HG03460 (cell line): Measurements from ENCODE around the gene NUTF2.
"Not testable (repeated sequence)": the region's sequence is repeated elsewhere in the genome, so short reads cannot be mapped to it uniquely, and the experiment has no call there.

Experiments
- ATAC-seq: cut with Tn5 transposase; IDR thresholded peaks from one replicate; pipeline ENCODE4 v1.9.1; 2021; ENCODE audit not compliant: unreplicated experiment

NUTF2 gene

GRCh38 chr16:67837190-67837589 is 9.5 kb upstream of the NUTF2 start:
- not testable (repeated sequence) for ATAC-seq

DNA sequence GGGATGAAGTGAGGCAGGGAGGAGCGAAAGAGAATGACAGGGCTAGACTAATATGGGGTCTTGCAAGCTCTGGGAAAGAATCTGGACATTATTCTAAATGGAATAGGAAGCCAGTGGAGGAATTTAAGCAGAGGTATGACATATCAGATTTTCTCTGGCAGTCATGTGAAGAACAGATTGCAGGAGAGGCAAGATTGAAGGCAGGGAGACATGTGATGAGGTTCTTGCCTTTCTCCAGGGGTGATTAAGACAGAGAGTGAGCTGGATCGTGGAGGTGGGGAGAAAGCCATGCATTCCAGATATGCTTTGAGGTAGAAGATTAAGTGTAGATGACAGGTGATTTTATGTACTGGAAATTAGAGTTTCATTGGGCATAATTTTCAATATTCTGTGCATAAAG is 8.9 kb upstream of the NUTF2 start:
- ATAC-seq: no peak

GRCh38 chr16:67841198-67841815 is 5.4 kb upstream of the NUTF2 start:
- ATAC-seq: no peak

GRCh38 chr16:67841816-67842508 is 4.8 kb upstream of the NUTF2 start, which contains the start of gene THAP11:
Gene THAP11 (plus strand): TSS chr16:67842320. CDS start chr16:67842555, 235 bp downstream.
- peak; percentile 41 for ATAC-seq

DNA sequence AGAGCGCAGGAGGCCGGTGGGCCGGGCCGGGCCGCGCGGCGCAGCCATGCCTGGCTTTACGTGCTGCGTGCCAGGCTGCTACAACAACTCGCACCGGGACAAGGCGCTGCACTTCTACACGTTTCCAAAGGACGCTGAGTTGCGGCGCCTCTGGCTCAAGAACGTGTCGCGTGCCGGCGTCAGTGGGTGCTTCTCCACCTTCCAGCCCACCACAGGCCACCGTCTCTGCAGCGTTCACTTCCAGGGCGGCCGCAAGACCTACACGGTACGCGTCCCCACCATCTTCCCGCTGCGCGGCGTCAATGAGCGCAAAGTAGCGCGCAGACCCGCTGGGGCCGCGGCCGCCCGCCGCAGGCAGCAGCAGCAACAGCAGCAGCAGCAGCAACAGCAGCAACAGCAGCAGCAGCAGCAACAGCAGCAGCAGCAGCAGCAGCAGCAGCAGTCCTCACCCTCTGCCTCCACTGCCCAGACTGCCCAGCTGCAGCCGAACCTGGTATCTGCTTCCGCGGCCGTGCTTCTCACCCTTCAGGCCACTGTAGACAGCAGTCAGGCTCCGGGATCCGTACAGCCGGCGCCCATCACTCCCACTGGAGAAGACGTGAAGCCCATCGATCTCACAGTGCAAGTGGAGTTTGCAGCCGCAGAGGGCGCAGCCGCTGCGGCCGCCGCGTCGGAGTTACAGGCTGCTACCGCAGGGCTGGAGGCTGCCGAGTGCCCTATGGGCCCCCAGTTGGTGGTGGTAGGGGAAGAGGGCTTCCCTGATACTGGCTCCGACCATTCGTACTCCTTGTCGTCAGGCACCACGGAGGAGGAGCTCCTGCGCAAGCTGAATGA is 4.0 kb upstream of the NUTF2 start:
- ATAC-seq: peak; percentile 17

GRCh38 chr16:67843343-67843765 is 3.4 kb upstream of the NUTF2 start:
- no peak for ATAC-seq

DNA sequence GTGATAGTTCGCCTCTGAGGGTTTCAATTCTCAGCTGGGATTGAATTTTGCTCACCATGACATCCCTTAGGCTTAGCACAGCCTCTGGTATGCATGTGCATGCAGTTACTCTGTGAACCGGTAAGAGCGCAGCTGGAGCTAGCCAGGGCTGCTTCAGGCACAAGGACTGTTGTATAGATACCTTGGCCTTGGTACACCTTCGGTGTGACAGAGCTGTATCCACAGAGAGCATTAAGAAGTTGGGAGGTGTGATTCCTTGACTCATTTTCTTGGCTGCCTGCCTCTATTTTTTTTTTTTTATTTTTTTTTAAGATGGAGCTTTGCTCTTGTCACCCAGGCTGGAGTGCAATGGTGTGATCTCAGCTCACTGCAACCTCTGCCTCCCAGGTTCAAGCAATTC is 2.2 kb upstream of the NUTF2 start:
- no peak for ATAC-seq

- ATAC-seq: no peak
These were observed 1.3 kb upstream of the NUTF2 start for GRCh38 chr16:67845291-67846062.

- no peak for ATAC-seq
These were observed 742 bp upstream of the NUTF2 start for GRCh38 chr16:67846063-67846319.

- ATAC-seq: peak; percentile 34
These were observed 530 bp downstream of the NUTF2 start, which contains the start of gene CENPT for GRCh38 chr16:67847064-67847861. Gene CENPT (minus strand): TSS chr16:67847693. CDS start chr16:67833859, 13,834 bp downstream.

GRCh38 chr16:67848118-67848517 is 1.4 kb downstream of the NUTF2 start:
- ATAC-seq: no peak

- ATAC-seq: no peak
These were observed 6.9 kb downstream of the NUTF2 start for GRCh38 chr16:67853670-67854069.

- no peak for ATAC-seq
These were observed 9.1 kb downstream of the NUTF2 start for GRCh38 chr16:67855789-67856188.

- ATAC-seq: no peak
These were observed 10.3 kb downstream of the NUTF2 start for GRCh38 chr16:67856927-67857546.

- no peak for ATAC-seq
These were observed 11.0 kb downstream of the NUTF2 start for GRCh38 chr16:67857547-67858233.

DNA sequence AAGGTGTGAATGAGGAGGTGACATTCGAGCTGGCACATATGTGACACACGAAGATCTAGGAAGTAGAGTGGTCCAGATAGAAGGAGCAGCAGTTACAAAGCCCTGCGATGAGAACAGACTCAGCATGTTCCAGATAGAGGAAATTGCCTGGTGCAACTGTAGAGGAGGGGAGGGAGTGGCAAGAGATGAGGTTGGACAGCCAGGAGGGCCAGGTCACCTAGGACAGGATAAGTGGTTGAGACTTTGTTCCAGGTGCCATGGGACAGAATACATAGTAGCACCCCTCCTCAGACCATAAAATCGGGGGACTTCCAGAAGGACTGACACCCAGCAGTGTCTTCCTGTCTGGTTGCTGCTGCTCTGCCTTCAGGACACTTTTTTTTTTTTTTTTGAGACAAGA is 11.8 kb downstream of the NUTF2 start:
- no peak for ATAC-seq

GRCh38 chr16:67860589-67861398 is 14.1 kb downstream of the NUTF2 start:
- no peak for ATAC-seq

- ATAC-seq: no peak
These were observed 15.1 kb downstream of the NUTF2 start for GRCh38 chr16:67861877-67862276.
